Activated T-cell treated with anti-CD3 and anti-CD28 coated beads for 1 hour (primary cell): ENCODE results near the gene BRD3.
"Not testable (repeated sequence)": the region's sequence is repeated elsewhere in the genome, so short reads cannot be mapped to it uniquely, and the experiment has no call there.

Experiments used
- DNase-seq: peaks from one replicate; pipeline ENCODE4 v3.0.0-alpha.2; 2020; ENCODE audit warnings: low read depth

BRD3 gene

DNA sequence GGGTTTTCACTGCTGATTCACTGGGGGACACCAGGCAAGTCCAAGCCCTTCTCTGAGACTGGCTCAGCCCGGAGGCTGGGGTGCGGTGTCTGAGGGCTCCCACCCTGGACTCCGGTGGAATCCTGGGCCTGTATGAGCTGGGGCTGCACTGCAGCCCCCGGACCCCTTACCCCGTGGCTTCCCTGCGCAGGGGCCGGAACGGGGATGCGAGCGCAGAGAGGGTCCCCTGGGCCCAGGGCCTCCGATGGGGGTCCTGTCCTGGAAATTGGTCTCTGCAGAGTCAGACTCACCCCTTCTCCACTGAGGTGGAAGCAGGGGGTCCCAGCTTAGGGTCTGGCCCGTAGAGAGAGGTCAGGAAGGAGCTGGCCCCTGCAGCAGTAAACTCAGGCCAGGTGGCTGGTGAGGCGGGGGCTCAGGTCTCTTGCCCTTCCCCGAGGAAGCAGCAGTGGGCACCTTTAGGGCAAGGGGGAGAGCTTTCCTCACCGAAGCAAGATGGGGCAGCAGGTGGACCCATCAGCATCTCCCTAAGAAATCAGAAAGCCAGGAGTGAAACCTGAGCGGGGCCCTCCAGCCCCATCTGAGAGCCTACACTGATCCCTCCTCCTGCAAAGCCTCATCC, 74.1 kb downstream of the BRD3 start:
- no peak for DNase-seq

DNA sequence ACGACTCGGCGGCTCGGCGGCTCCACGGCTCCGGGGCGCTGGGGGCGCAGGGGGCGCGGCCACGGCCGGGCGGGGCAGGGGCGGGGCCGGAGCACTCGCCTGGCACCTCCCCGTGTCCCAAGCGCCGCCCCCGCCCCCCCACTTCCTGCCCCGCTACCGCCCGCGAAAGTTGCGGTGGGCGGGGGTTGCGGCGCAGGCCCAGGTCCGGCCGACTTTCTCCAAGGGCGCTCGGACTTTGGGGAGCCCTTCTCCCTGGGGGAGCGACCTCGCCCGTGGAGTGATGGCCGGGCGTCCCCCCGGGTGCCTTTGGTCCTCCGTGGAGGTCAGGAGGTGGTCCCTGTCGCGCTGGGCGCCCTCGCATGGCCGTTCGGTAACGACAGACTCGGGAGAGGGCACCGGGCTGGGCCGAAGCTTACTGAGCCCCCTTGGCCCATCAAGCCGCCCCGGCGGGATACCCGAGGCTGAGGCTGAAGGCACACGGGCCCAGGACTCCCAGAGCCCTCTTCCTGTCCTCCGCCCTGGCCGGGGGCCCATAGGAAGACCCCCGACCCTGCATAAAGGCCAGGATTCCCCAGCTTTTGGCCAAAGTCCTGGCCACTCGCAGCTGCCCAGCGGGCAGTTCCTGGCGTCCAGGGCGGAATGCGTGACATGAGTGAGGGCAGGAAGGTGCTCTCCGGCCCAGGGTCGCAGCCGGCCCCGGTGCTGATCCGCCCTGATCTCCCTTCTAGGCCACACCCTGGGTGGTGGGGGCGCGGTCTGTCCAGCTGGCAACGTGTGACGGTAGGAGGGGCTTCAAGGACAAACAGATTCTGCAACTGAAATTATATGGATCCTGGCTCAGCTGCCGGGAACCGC, 74.8 kb downstream of the BRD3 start:
- DNase-seq, result peak; percentile 74

DNA sequence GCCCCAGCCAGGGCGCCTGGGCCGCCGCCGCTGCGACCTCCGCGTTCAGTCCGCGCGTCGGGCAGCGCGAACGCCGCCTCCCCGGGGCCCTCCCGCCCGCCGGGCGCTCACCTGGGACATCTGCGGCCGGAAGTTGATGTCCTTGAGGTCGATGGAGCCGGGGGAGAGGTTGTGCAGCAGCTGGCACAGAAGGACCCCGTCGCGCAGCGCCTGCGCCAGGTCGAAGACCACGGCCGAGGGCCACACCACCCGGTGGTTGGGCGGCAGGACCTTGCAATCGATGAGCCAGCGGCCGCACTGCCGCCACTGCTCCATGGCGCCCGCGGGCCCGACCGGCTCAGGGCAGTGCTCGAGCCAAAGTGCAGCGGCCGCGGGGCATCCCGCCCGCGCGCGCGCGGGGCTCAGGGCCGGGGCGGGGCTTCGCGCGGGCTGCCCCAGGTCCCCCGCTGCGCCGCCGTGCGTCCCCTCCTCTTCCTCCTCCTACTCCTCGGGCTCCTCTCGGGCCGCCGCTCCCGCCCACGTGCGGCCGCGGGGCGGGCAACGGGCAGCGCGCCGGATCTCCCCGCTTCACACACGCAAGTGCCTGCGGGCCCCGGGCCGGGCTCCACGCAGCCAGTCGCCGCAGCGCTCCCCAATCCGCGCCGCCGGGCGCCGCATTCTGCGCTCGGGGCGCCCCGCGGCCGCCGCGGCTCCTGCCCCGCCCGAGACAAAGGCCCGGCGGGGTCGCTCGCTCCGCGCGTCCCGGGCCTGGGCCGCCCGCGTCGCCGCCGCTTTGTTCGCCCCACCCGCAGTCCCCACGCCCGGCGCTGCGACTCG, 75.7 kb downstream of the BRD3 start, which contains the start of gene VAV2:
Gene VAV2, minus strand, starts transcription at position 361 of the 816 bp plus-strand sequence. Its CDS starts 46 bp downstream, at position 315.
- DNase-seq, result peak; percentile 9

DNA sequence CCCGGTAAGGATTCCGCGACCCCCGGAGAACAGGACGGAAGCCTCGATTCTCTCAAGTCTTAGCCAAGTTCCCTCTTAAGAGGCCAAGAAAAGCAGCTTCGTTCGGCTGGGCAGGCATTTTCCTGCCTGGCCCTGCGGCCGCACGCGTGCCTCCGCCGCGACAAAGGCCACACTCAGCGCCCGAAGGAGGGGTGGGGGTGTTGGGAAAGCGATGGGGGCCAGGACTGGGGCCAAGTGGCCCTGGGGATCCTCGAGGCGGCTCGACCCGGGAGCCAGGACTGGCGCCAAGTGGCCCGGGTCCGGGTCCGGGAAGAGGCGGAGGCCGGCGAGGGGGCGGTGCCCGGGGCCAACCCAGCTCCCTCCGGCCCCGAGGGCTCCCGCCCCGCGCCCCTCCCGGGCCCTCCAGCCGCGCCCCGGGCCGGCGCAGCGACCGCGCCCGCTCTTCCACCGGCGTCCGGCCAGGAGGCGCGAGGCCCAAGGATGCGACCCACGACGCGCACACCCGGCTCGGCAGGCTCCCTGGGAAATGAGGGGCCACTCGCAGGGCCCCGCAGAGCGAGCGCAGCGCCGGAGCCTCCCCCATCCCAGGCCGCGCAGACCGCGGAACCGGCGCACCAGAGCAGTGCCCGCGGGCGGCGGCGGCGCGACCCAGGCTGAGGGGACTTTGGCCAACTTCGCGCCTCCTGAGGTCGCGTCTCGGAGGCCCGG, 76.5 kb downstream of the BRD3 start:
- DNase-seq, result no peak

DNA sequence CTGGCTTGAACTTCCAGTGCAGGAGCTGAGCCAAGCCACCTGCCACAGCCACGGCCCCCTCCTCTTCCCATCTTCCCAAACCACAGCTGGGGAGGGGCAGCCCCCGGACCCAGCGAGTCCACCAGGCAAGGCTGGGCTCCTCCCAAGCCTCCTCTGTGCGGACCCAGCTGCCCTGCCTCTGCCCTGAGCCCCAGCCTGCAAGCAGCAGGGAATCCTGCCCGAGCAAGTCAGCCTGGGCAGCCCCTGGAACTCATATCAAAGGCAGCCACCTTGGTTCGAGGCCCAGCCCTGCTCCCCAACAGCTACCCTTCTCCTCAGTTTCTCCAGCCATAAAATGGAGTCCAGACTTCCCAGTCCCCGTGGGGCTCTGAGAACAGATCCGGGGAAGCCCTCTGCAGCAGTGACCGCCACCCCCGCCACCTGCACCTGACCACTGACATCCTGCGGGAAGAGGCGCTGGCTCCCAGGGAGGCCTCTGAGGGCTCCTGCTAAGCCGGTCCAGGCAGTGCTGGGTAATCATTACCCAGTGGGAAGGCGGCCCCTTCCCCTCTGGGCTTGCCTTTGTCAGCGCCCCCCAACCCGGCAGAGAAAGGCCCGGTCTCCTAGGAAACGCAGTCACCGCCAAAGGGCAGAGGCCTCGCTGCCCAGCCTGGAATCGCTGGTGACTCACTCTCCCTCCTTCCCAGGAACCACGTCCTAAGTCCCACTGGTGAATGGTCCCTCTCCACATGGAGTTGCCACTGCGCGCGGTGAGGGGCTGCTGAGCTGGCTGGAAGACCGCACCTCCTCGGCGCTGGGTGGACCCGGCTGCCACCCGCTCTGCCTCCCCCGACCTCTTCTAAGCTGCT, 77.2 kb downstream of the BRD3 start:
- DNase-seq, result no peak

DNA sequence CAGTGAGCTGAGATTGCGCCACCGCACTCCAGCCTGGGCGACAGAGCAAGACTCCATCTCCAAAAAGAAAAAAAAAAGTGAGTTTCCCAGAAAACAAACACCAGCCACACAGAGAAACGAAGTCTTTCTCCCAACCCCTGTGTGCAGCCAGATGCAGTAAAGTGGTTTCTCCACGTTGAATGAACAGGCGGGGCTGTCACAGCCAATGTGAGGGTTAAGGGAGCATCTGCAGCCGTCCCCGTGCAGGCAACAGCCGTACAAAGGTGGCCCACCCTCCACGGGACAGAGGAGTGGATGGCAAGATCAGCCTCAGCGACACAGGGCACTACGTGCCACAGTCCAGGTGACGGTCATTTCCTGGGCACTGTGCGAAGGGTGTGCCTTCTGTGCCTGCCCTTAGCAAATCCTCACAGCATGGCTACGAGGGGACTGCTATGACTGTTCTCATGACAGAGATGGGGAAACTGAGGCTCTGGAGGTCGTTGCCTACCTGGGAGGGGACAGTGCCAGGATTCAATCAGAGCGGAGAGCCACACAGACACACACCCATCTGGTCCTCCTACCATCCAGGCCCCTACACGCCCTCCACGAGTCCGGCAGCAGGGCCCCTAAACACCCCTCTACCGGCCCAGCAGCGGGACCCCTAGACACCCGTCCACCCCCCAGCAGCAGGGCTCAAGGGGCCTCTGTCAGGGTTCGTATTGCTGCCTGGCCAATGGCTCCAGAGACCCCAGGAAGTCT, 78.0 kb downstream of the BRD3 start:
- no peak for DNase-seq

DNA sequence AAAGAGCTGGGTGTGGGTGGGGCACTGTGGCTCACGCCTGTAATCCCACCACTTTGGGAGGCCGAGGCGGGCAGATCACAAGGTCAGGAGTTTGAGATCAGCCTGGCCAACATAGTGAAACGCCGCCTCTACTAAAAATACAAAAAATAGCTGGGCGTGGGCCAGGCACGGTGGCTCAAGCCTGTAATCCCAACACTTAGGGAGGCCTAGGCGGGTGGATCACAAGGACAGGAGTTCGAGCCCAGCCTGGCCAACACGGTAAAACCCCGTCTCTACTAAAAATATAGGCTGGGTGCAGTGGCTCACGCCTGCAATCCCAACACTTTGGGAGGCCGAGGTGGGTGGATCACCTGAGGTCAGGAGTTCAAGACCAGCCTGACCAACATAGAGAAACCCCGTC, 79.1 kb downstream of the BRD3 start:
- not testable (repeated sequence) for DNase-seq

DNA sequence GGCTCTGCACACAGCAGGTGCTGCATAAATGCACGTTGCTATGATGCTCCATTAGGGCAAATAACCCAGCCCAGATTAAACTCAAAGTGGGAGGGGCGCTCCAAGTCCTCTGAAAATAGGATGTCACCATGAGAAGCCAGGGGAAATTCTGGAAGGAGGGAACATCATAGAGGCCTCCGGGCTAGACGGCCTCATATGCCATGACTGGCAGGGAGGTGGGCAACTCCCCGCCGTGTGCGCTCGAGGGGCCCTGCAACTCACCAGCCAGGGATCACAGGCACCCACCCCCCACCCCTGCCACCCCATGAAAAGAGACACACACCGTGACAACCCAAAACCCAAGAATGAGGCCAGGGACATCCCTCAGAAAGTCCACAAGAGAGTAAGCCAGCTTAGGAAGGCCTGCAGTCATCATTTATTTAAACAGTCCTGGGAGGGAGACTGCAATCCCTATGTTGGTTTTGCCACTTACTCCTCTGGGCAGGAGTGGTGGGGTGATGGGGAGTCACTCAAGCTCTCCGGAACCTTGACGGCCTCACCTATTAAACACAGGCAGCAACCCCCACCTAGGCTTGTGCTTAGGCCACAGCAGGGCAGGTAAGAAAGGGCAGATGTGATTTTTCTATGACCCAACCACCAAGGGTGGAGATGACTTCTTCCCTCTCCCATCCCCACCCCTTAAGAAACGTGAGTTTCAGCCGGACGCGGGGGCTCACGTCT, 79.7 kb downstream of the BRD3 start:
- no peak for DNase-seq

DNA sequence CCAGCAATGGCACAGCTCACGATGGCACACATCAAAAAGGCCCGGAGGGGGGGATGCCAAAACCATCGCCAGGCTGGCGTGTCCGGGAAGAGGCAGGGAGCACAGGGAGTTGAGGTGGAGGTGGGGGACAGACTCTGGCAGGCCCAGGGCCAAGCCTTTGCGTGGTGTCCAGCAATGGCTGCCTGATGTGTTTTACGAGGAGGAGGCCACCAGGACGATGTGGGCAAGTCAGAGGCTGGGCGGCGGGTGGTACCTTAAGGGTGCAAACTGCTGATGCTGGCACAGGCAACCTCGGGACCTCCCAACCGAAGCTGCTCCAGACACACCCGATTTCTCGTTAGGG, 80.4 kb downstream of the BRD3 start:
- DNase-seq, result no peak

DNA sequence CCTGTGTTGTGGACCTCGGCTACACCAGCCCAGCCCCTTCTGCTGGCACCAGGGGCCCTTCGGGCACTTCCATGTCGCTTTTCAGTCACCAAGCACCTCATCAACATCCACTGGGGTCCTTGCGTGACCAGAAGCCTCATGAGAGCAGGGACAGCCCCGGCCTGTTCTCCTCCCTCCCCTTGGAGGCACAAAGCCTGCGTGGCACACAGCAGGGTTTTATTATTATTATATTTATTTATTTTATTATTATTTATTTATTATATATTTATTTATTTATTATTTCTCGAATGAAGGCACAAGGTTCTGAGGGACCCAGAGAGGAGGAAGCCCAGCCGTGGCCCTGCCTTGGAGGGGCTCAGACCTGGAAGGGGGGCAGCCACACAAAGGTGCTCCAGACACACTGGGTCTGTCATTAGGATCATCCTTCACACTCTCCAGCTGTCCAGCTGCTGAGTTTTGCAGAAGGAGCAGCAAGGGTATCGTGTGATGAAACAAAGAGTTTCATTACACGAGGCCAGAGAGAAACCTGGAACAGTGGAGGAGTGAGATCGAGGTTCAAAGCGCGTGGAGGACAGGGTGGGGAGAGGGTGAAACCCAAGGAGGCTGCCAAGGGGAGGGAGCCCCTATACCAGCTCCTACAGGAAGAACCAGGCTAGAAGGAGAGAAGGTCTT, 80.9 kb downstream of the BRD3 start:
- no peak for DNase-seq

DNA sequence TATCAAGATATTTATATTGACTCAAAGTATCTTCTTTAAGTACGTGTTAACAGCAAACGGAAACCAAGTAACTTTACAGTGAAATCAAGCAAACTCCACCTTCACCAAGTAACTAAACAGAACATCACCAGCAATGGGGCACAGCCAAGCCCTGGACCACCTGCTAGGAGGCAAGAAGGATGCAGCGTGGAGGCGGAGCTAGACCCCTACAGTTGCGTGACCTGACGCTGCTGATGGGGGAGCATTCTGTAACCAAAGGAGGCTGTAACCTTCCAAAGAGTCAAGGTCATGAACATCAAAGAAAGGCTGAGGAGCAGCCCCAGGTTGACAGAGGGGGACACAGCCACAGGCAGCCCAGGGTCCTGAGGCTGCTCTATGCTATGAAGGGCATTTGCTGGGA, 81.8 kb downstream of the BRD3 start:
- no peak for DNase-seq

DNA sequence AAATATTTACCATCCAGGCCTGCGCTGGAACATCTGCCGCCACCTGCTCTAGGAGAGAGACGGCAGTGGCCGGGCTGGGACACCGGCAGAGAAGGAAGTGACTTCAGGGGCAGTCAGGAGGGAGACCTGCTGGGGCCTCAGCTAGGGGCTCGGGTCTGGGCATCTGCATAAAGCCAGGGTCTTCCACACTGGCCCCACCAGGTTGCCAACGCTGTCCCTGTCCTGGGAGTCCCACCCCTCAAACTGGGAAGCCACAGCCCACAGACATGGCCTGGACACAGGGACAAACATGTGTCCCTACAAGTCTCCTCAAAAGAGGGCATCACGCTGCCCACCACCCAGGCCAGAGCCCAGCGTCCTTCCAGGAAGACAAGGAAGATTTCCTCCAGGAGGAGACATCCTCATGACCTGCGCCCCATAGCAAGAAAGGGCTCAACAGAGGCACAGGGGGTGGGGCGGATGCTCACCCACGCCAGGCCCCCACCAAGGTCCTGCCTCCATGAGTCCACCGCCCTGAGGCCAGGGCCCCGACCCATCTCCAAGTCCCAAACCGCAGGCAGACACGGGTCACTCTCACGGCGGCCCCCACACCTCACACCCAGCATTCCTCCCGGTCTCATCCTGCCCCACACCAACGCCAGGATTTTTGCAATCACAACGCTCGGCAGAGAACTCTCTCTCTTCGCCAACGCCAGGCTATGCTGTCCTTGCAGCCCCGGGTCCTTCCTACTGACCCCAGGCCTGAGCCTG, 84.7 kb downstream of the BRD3 start:
- DNase-seq, result no peak

DNA sequence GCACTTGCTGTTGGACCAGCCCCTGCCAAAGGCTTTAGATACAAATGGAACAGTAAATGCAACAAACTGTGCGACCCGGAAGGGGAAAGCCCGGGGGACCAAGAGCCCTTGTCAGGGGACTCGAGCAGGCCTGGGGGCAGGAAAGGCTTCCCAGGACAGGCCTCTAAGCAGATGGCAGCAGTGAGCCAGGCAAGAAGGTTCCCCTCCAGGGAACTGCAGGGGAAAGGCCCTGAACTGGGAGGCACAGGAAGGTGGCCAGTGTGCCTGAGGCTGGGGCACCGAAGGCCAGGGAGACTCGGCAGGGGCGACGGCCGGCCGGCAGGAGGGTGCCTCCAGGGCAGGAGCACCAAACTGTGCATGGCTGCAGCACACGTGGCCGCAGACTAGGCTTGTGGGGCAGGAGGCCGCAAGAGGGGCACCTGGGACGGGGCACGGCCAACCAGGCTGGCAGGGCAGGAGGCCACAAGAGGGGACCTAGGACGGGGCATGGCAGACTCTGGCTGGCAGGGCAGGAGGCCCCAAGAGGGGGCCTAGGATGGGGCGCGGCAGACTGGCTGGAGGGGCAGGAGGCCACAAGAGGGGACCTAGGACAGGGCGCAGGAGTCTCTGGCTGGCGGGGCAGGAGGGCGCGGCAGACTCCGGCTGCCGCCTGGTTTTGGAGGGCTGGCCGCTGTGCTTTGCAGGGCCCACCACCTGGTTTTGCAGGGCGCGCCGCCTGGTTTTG, 85.7 kb downstream of the BRD3 start:
- DNase-seq, result no peak

DNA sequence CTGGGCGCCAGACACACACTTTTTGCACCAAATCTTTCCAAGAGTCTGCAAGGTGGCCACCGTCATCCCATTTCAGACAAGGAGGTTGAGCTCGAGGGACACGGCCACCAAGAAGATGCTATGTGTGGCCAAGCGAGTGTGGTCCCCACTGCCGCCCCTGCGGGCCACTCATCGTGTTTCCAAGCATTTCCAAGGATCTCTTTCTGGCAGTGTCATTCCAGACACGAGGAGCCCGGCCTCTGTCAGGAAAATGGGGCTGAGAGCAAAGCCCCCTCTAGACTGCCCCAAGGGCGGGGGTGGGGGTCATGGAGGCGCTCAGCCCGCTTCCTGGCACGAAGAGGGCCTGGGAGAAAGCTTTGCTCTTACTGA, 86.3 kb downstream of the BRD3 start:
- DNase-seq, result no peak

DNA sequence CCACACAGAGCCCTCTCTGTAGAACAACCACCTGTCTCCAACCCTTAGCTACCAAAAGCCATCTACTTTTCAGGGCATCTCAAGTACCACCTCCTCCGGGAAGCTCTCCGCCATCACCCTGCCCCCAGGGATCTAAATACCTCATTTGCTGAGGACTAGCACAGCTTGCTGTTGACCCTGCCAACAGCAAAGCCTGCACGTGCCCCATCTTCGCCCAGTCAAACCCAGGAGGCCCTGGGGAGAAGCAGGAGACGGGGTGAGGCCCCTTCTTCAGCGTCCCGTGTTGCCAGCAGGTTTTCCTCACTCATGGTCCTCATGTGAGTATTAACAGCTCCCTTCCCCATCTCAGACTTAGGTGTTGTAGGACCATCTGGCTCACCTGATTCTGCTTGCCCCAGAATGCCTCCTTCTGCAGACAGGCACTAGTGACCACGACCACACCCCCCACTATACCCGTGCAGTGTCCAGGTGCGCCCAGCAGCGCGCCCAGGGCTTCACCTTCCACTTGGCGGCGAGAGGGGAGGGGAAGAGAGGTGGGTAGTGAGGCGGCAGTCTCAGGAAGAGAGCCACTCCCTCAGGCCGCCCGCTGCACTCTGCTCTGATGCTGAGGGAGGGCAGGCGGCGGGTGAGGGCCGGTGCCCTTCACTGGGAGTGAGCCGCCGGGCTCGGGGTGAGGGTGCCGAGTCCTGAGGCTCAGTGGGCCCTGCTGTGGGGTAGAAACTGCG, 86.8 kb downstream of the BRD3 start:
- no peak for DNase-seq
